SK-N-SH treated with all-trans-retinoic acid at 6 μM for 48 hours (cell line): ENCODE measurements around the gene PTPRN2.

Source experiments
- ATAC-seq: fragments of 200-7000 bp; cut with Tn5 transposase; 3 replicates; pipeline ENCODE4 v1.9.1; 2020; ENCODE audit warnings: mild to moderate bottlenecking, moderate library complexity
- ARNTL ChIP-seq: fragments of 450-650 bp; formaldehyde crosslinking; IDR thresholded peaks from 2 replicates; pipeline ENCODE4 v1.5.0; 2020; ENCODE audit warnings: low read depth, mild to moderate bottlenecking, moderate library complexity, borderline replicate concordance
- BACH2 ChIP-seq: fragments of 250-450 bp; sonication (Bioruptor Pico); IDR thresholded peaks from 2 replicates; pipeline ENCODE4 v1.9.0; 2021; ENCODE audit warnings: mild to moderate bottlenecking, borderline replicate concordance
- GLIS3 ChIP-seq: fragments of 250-450 bp; sonication (Bioruptor Pico); IDR thresholded peaks from 2 replicates; pipeline ENCODE4 v1.5.0; 2020; ENCODE audit warnings: mild to moderate bottlenecking, moderate library complexity
- ISL1 ChIP-seq: fragments of 250-450 bp; sonication (Bioruptor Pico); IDR thresholded peaks from 2 replicates; pipeline ENCODE4 v2.1.2; 2022; ENCODE audit warnings: mild to moderate bottlenecking, moderate library complexity
- OSR1 ChIP-seq: fragments of 250-450 bp; sonication (Bioruptor Pico); IDR thresholded peaks from 2 replicates; pipeline ENCODE4 v1.8.0; 2022; ENCODE audit warnings: moderate library complexity, mild to moderate bottlenecking, inconsistent platforms
- PPARA ChIP-seq: fragments of 250-450 bp; sonication (Bioruptor Pico); IDR thresholded peaks from 2 replicates; pipeline ENCODE4 v1.5.0; 2020; ENCODE audit warnings: mild to moderate bottlenecking, borderline replicate concordance
- RARB ChIP-seq: fragments of 250-450 bp; sonication (Bioruptor Pico); IDR thresholded peaks from 2 replicates; pipeline ENCODE4 v1.8.0; 2021; ENCODE audit warnings: mild to moderate bottlenecking, moderate library complexity
- SNAI2 ChIP-seq: fragments of 250-450 bp; sonication (Bioruptor Pico); IDR thresholded peaks from 2 replicates; pipeline ENCODE4 v1.5.0; 2020; ENCODE audit warnings: mild to moderate bottlenecking, moderate library complexity
- TCF4 ChIP-seq: fragments of 250-450 bp; sonication (Bioruptor Pico); IDR thresholded peaks from 2 replicates; pipeline ENCODE4 v1.8.0; 2021; ENCODE audit warnings: mild to moderate bottlenecking, moderate library complexity, borderline replicate concordance
- ZC3H10 ChIP-seq: fragments of 250-450 bp; sonication (Bioruptor Pico); IDR thresholded peaks from 2 replicates; pipeline ENCODE4 v1.5.1; 2021; ENCODE audit warnings: mild to moderate bottlenecking, moderate library complexity
- ZFP3 ChIP-seq: fragments of 250-450 bp; sonication (Bioruptor Pico); IDR thresholded peaks from 2 replicates; pipeline ENCODE4 v1.5.0; 2020; ENCODE audit warnings: mild to moderate bottlenecking, moderate library complexity
- ZFP30 ChIP-seq: fragments of 450-650 bp; formaldehyde crosslinking; IDR thresholded peaks from 2 replicates; pipeline ENCODE4 v1.5.0; 2022; ENCODE audit warnings: mild to moderate bottlenecking, moderate library complexity
- ZNF565 ChIP-seq: fragments of 450-650 bp; formaldehyde crosslinking; conservative IDR thresholded peaks from 2 replicates; pipeline ENCODE4 v1.5.0; 2020; ENCODE audit warnings: low read depth, mild to moderate bottlenecking, moderate library complexity
- ZNF70 ChIP-seq: fragments of 450-650 bp; formaldehyde crosslinking; IDR thresholded peaks from 2 replicates; pipeline ENCODE4 v1.5.0; 2020; ENCODE audit warnings: mild to moderate bottlenecking, moderate library complexity
- ZNF8 ChIP-seq: fragments of 450-650 bp; formaldehyde crosslinking; IDR thresholded peaks from 2 replicates; pipeline ENCODE4 v1.5.0; 2020; ENCODE audit warnings: mild to moderate bottlenecking, moderate library complexity
- TF ChIP-seq, protein P1 (sequence below): fragments of 250-450 bp; sonication (Bioruptor Pico); IDR thresholded peaks from 2 replicates; pipeline ENCODE4 v1.5.0; 2020; ENCODE audit warnings: mild to moderate bottlenecking, moderate library complexity
- TF ChIP-seq, protein P2 (sequence below): fragments of 250-450 bp; sonication (Bioruptor Pico); IDR thresholded peaks from 2 replicates; pipeline ENCODE4 v1.5.1; 2021; ENCODE audit warnings: mild to moderate bottlenecking, moderate library complexity
- TF ChIP-seq, protein P3 (sequence below): fragments of 250-450 bp; sonication (Bioruptor Pico); IDR thresholded peaks from 2 replicates; pipeline ENCODE4 v1.8.0; 2020; ENCODE audit warnings: mild to moderate bottlenecking, moderate library complexity, borderline replicate concordance
- TF ChIP-seq, protein P4 (sequence below): fragments of 250-450 bp; sonication (Bioruptor Pico); IDR thresholded peaks from 2 replicates; pipeline ENCODE4 v1.5.1; 2020; ENCODE audit warnings: low read depth, mild to moderate bottlenecking, moderate library complexity
- TF ChIP-seq, protein P5 (sequence below): fragments of 250-450 bp; sonication (Bioruptor Pico); IDR thresholded peaks from 2 replicates; pipeline ENCODE4 v1.8.0; 2021; ENCODE audit warnings: low read depth, mild to moderate bottlenecking, moderate library complexity, borderline replicate concordance

Gene PTPRN2

DNA sequence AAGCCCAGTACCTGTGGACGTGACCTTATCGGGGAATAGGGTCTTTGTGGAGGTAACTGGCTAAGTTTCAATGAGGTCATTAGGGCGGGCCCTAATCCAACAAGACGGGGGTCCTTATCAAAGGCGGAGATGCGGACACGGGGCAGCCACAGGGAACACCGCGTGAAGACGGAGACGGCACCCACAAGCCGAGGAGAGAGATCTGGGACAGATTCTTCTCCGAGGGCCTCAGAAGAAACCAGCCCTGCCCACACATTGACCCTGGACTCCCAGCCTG lies 733.9 kb downstream of the PTPRN2 start (continued):
- TF ChIP-seq, protein P1, sequence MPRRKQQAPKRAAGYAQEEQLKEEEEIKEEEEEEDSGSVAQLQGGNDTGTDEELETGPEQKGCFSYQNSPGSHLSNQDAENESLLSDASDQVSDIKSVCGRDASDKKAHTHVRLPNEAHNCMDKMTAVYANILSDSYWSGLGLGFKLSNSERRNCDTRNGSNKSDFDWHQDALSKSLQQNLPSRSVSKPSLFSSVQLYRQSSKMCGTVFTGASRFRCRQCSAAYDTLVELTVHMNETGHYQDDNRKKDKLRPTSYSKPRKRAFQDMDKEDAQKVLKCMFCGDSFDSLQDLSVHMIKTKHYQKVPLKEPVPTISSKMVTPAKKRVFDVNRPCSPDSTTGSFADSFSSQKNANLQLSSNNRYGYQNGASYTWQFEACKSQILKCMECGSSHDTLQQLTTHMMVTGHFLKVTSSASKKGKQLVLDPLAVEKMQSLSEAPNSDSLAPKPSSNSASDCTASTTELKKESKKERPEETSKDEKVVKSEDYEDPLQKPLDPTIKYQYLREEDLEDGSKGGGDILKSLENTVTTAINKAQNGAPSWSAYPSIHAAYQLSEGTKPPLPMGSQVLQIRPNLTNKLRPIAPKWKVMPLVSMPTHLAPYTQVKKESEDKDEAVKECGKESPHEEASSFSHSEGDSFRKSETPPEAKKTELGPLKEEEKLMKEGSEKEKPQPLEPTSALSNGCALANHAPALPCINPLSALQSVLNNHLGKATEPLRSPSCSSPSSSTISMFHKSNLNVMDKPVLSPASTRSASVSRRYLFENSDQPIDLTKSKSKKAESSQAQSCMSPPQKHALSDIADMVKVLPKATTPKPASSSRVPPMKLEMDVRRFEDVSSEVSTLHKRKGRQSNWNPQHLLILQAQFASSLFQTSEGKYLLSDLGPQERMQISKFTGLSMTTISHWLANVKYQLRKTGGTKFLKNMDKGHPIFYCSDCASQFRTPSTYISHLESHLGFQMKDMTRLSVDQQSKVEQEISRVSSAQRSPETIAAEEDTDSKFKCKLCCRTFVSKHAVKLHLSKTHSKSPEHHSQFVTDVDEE (CRISPR knock-in tag) = no peak
- TF ChIP-seq GLIS3 (no peak), ARNTL (CRISPR knock-in tag) (no peak), SNAI2 (CRISPR knock-in tag) (no peak), ZNF8 (no peak)
- TF ChIP-seq, all 23 proteins: peak for 0

DNA sequence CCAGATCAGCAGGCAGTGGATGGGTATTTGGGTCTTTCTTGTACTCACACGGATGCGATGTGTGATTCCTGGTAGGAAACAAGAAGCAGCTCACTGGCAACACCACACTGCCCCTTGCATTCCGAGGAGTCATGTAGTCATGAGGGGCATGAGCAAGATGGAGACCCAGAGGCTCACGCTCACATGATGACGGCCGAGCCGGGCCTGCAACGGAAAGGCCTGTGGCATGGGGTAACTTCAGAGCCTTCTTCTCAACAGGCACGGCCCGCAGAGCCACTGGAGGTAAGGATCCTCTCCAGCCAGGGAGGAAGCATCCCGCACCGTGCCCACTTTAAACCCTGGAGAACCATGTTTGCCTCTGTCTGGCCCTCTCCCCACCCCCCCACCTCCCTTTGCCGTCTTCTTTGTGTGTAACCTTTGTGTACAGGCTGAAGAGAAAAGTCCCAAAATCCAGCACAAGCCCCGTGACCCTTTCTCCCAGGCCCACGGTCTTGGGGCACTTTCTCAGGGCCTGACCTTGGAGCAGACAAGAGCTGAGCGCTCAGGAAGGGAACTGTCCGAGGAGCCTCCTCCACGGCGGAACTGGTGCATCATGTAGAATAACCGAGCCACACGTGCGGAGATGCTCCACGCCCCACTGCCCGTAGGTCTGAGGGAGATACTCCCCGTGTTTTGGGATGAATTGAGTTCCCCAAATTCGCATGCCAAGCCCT lies 734.4 kb downstream of the PTPRN2 start:
- no peak for ATAC-seq
- TF ChIP-seq OSR1 (CRISPR knock-in tag) = no peak
- TF ChIP-seq ISL1 (CRISPR knock-in tag) = no peak
- TF ChIP-seq ZFP3 = no peak
- no peak for TF ChIP-seq BACH2 (CRISPR knock-in tag)
- TF ChIP-seq, protein P2, sequence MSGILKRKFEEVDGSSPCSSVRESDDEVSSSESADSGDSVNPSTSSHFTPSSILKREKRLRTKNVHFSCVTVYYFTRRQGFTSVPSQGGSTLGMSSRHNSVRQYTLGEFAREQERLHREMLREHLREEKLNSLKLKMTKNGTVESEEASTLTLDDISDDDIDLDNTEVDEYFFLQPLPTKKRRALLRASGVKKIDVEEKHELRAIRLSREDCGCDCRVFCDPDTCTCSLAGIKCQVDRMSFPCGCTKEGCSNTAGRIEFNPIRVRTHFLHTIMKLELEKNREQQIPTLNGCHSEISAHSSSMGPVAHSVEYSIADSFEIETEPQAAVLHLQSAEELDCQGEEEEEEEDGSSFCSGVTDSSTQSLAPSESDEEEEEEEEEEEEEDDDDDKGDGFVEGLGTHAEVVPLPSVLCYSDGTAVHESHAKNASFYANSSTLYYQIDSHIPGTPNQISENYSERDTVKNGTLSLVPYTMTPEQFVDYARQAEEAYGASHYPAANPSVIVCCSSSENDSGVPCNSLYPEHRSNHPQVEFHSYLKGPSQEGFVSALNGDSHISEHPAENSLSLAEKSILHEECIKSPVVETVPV (CRISPR knock-in tag) = no peak
- TF ChIP-seq RARB (CRISPR knock-in tag) = no peak

DNA sequence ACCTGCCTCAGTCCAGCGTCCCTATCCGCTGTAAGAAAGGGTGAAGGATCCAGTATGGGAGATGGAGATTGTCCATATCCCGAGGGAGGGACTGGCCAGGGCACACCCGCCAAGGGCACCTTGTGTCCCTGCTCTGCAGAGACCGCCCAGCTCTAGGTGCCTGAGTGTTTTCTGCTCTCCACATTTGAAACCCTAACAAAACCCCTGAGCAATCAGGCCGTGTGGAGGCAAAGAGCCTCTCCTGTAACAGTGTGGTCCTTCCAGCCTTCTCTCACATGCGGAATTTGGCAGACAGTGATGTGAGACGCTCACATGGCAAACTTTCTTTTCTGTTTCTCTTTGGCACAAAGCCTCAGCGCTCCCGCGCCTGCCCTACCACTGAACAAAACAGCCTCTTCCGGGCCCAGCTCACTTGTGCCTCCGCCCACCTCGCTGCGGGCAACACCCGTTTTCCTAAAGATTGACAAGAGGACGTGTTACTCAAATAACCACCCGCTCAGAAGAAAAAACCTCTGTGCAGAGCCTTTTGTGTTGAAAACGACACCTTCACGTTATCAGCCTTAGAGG lies 736.0 kb downstream of the PTPRN2 start:
- ATAC-seq = no peak
- TF ChIP-seq, protein P1 (CRISPR knock-in tag) = no peak
- TF ChIP-seq ZC3H10 = no peak
- TF ChIP-seq ISL1 (CRISPR knock-in tag) = no peak
- TF ChIP-seq ZNF70 (CRISPR knock-in tag) = no peak
- TF ChIP-seq ARNTL (CRISPR knock-in tag) = no peak
- TF ChIP-seq, protein P3, sequence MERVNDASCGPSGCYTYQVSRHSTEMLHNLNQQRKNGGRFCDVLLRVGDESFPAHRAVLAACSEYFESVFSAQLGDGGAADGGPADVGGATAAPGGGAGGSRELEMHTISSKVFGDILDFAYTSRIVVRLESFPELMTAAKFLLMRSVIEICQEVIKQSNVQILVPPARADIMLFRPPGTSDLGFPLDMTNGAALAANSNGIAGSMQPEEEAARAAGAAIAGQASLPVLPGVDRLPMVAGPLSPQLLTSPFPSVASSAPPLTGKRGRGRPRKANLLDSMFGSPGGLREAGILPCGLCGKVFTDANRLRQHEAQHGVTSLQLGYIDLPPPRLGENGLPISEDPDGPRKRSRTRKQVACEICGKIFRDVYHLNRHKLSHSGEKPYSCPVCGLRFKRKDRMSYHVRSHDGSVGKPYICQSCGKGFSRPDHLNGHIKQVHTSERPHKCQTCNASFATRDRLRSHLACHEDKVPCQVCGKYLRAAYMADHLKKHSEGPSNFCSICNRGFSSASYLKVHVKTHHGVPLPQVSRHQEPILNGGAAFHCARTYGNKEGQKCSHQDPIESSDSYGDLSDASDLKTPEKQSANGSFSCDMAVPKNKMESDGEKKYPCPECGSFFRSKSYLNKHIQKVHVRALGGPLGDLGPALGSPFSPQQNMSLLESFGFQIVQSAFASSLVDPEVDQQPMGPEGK (CRISPR knock-in tag) = no peak
- TF ChIP-seq, protein P4, sequence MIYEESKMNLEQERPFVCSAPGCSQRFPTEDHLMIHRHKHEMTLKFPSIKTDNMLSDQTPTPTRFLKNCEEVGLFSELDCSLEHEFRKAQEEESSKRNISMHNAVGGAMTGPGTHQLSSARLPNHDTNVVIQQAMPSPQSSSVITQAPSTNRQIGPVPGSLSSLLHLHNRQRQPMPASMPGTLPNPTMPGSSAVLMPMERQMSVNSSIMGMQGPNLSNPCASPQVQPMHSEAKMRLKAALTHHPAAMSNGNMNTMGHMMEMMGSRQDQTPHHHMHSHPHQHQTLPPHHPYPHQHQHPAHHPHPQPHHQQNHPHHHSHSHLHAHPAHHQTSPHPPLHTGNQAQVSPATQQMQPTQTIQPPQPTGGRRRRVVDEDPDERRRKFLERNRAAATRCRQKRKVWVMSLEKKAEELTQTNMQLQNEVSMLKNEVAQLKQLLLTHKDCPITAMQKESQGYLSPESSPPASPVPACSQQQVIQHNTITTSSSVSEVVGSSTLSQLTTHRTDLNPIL = no peak
- no peak for TF ChIP-seq BACH2 (CRISPR knock-in tag)
- no peak for TF ChIP-seq SNAI2 (CRISPR knock-in tag)
- no peak for TF ChIP-seq ZNF565 (CRISPR knock-in tag)
- TF ChIP-seq ZFP30 (CRISPR knock-in tag) = no peak
- TF ChIP-seq, protein P5, sequence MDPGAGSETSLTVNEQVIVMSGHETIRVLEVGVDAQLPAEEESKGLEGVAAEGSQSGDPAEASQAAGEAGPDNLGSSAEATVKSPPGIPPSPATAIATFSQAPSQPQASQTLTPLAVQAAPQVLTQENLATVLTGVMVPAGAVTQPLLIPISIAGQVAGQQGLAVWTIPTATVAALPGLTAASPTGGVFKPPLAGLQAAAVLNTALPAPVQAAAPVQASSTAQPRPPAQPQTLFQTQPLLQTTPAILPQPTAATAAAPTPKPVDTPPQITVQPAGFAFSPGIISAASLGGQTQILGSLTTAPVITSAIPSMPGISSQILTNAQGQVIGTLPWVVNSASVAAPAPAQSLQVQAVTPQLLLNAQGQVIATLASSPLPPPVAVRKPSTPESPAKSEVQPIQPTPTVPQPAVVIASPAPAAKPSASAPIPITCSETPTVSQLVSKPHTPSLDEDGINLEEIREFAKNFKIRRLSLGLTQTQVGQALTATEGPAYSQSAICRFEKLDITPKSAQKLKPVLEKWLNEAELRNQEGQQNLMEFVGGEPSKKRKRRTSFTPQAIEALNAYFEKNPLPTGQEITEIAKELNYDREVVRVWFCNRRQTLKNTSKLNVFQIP (CRISPR knock-in tag) = no peak
- TF ChIP-seq RARB (CRISPR knock-in tag) = no peak
- no peak for TF ChIP-seq PPARA (CRISPR knock-in tag)
- no peak for TF ChIP-seq TCF4 (CRISPR knock-in tag)
- TF ChIP-seq, protein P2 (CRISPR knock-in tag) = no peak
- TF ChIP-seq, all 23 proteins: peak for 0
